HG03571 (cell line): ENCODE data around the gene A1BG.
"Not testable (repeated sequence)": the region's sequence is repeated elsewhere in the genome, so short reads cannot be mapped to it uniquely, and the experiment has no call there.

Experiments
- ATAC-seq: cut with Tn5 transposase; IDR thresholded peaks from one replicate; pipeline ENCODE4 v1.9.1; 2021; ENCODE audit not compliant: unreplicated experiment

A1BG gene

DNA sequence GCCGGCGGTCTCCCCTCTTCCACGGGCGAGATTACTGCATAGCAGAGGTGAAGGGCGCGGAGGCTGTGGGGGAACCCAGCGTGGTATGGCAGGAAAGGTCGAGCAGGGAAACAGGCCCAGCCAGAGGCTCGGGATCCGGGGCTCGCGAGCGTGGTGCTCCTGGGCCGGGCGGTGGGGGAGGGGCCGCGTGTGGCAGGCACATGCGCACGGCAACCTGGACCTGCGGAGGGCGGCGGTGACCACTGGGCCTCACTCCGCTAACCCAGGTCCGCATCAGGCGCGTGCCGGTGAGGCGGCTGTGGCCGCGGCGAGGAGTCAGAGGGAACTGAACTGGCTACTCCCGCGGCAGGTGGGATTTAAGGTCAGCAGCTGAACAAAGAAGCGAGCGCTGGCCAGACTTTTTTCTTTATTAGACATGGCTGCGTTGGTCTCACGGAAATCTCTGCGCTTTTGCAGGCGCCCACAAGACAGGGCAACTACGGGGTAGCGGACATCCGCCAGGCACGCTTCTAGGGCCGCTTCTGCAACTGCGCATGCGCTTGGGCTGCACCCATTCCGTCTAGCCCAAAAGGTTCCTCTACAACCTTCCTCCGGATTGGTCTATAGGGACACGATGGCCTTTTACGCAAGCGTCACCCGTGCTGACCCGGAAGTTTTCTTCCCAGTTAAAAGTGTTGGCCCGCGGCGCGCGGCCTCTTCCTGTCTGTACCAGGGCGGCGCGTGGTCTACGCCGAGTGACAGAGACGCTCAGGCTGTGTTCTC, 33.5 kb upstream of the A1BG start, which contains the start of gene RPS5:
TSS of gene RPS5 (plus strand) at position 694 of the 762 bp plus-strand sequence. CDS start 869 bp downstream, outside the sequence.
- ATAC-seq: peak; percentile 82

DNA sequence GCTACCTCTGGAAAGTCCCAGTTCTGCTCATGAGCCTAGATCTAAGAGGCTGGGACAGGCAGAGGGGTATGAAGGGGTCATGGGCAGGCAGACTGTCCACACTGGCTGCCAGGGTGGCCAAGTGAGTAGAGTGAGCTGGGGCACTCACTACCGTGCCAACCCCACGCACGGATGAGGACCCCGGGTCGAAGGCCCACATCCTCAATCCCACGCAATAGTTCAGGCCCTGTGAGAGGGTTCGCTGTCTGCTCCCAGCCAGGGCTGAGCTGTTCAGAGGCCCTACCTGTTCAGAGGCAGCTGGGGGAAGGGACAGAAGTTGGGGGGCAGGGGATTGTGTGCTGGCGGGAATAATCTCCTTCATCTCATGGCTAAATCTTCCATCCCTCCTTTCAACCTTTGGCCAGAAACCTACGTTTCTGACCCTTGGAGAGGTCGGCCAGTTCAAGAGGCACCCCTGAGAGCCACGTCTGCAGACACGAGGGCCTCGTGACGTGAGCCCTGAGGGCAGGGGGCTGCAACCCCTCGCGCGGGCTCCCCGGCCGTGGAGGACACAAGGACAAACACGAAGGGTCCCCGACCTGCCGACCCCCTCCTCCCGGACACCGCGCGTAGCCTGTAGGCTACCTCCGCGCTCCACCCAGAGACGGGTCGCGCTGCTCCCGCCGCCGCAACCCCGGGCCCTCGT, 32.7 kb upstream of the A1BG start:
- no peak for ATAC-seq

- no peak for ATAC-seq
Observed at GRCh38 chr19:58385313-58385890, 32.1 kb upstream of the A1BG start.

DNA sequence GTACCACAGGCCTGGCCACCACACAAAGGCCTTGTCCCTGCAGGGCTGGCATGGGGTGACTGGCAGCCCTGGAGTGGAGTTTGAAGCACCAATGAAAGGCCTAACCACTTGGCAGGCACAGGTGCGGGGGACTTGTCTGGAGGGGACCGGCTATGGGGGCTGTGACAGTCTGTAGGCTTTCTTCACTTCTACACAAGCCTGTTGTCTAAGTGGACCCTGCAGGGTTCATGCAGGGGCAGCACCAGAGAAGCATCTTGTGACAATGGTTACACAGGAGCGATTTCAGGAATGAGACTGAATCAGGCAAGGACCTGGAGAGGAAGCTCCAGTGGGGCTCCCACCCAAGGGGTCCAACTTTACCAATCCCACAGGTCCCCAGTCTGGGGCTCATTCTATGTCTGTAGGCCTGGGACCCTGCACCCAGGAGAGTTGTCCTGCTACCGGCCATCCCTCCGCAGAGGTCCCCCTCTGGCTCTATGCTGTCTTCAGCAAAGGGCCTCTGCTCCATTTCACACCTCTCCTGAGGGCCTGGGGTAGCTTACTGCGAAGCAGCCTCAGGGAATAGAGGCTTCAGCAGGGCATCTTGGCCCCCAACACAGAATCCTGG, 29.8 kb upstream of the A1BG start:
- no peak for ATAC-seq

GRCh38 chr19:58381460-58382212, 28.3 kb upstream of the A1BG start:
- no peak for ATAC-seq

DNA sequence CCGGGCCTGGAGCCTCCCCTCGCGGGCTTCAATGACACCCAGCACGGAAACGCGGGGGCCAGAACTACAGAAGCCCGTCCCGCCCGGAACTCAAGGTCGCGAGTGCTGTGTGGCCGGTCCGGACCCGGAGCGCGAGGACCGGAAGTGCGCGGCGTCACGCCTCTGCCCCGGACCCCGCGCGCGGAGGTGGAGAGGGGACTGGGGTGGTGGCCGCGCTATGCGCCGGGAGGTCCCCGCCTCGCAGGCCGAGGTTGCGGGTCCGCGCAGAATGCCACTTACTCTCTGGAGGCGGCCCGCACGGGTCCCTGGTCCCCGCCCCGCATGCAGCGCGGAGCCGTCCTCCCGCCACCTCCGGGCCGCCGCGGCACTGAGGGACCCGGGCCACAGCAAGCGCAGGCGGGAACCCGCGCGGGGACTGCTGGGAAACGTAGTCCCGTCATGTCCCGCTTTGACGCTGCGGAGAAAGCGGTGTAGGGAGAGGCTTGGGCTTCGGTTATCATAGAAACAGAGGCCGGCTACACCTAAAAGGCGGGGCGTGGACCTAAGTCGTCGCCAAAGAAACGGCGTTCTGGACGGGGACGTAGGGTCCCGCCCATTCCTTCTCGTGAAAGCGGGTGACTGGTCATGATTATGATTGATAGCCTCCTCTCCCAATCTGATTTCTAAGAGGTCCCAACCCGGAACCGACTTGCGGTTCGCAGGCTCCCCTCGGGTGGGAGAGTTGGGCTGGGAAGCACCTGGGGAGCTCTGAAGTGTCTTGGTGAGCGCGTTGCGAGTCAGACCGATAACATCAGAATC, 27.6 kb upstream of the A1BG start, which contains the start of gene ZNF837:
TSS of gene ZNF837 (minus strand) at position 369 of the 798 bp plus-strand sequence. CDS start 11,698 bp downstream, outside the sequence.
- peak; percentile 74 for ATAC-seq

DNA sequence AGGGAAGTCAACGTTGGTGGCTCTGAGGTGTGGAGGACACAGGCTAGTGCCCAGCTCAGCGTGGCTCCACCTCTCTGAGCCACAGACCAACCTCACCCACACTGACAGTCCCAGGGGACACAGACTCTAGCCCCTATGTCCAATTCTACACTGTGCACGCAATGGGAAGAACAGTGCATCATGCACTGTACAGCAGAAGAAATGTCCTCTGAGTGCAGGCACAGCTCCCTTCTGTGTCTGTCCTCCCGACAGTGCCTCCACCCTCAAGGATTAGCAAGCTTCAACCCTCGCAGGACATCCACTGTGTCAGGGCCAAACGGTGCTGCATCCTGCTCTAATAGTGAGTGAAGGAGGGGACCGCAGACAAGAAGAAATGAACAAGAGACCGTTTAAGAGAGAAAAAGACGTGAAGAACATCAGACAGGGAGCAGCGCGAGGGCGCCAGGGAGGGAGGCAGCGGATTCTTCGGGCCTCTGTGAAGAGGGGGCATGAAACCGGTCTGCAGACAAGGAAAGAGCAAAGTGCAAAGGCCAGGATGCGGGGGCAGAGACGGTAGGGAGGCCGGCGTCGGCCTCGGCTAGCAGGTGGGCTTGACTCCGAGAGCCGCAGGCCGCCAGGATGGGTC, 26.9 kb upstream of the A1BG start:
- no peak for ATAC-seq

GRCh38 chr19:58379246-58379645, 26.0 kb upstream of the A1BG start:
- ATAC-seq: no peak

GRCh38 chr19:58376724-58377123, 23.4 kb upstream of the A1BG start:
- ATAC-seq: not testable (repeated sequence)

DNA sequence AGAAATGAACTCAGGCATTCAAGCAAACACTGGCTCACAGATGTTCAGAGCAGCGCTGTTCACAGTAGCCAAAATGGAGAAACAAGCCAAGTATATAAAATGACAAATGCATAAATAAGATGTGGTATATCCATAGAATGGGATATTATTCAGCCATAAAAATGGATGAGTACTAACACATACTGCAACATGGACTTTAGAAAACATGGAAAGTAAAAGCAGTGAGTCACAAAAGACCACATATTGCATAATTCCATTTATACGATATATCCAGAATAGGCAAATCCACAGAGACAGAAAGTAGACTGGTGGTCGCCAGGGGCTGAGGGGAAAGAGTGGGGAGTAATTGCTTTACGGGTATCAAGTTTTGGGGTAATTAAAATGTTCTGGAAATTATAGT, 20.9 kb upstream of the A1BG start:
- ATAC-seq: no peak

- ATAC-seq: no peak
Observed at GRCh38 chr19:58372311-58373133, 19.2 kb upstream of the A1BG start.

- ATAC-seq: no peak
Observed at GRCh38 chr19:58368561-58369360, 15.5 kb upstream of the A1BG start.

DNA sequence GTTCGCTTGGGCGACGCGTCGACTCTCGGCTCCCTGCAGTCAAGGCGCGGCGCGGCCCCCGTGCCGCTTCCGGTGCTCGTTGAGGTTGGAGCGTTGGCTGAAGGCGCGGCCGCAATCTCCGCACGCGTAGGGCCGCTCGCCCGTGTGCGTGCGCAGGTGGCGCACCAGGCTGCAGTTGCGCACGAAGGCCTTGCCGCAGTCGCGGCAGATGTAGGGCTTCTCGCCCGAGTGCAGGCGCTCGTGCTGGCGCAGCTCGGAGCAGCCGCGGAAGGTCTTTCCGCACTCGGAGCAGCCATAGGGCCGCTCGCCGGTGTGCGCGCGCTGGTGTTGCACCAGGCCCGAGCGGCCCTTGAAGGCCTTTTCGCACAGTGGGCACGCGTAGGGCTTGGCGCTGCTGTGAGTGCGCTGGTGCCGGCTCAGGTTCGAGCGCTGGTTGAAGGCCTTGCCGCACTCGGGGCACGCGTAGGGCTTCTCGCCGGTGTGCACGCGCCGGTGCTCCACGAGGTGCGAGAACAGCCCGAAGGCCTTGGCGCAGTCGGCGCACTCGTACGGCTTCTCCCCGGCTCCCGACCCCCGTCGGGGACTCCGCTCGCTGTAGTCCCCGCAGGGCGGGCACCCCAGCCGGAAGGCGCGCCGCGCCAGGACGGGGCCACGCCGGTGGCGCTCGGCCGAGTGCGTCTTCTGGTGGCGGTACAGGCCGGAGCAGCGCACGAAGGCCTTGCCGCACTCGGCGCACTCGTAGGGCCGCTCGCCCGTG, 14.6 kb upstream of the A1BG start:
- ATAC-seq: no peak

DNA sequence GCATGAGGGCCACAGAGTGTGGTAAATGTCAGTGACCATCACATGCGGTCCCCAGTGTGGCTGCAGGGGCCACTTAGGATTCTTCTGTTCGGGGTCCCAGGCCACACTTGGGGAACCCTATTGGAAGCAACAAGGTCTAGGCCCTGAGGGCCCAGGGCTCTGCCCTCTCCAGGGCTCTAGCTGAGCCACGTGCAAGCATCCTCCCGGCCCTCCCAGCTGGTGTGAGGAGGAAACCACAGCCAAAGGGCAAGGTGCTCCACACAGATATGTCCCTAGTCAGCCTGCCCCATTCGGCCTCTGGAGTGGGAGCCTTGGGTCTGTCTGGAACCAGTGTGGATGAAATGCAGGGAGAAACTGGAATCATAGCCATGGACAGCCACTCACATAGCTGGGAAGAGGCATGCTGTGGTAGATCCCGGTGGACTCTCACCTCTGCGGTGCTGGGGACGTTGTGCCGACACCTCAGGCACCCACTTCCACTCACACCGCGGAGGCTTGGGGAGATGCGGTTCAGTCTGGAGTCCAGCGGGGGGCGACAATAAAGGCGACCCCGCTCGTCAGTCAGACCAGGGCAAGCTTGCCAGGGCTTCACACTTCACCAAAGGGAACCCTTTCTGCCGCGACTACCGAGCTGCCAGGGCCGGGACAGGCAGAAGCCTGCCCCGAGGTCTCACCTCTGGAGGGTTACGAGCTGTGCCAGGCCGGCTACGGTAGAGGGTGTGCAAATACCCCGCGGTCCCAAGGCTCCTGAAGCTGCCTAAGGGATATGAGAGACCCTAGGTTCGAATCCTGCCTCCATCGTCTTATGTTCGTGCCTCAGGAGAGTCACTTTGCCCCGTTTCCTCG, 13.5 kb upstream of the A1BG start:
- ATAC-seq: no peak

GRCh38 chr19:58364146-58364545, 10.9 kb upstream of the A1BG start:
- no peak for ATAC-seq

DNA sequence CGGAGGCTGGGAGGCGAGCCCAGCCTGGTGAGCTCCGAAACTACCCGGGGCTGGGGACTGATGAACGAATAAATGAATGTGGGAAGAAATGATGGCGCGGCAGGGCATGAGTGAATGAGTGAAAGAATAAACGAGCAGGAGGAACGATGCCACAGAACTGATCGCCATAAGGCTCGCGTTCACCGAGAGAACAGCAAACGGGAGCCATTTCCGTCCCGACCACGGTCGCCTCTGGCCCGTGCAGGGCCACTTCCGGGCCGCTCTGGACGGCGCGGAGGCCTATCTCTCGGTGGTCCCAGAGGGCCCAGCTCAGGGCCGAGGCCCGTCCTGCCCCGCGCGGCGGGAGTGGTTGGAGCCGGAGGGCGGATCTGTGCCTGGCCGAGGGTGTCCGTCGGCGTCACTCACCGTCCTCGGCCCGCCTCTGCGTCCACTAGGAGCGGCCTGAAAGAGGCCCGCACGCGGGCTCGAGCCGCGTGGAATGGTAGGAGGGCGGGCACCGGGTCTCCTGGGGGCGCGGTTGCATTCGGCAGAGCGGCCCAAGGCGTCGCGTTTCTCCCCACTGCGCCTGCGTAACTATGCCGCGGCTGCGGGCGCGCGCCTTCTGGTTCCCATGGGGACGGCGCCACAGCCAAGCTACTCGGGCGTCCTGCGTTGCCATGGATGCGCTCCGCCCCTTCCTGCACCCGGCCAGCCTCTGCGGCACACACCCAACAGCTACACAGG, 9.1 kb upstream of the A1BG start, which contains the start of gene ZNF497:
TSS of gene ZNF497 (minus strand) at position 480 of the 723 bp plus-strand sequence. CDS start 5,116 bp downstream, outside the sequence.
- ATAC-seq: peak; percentile 80
